Fibroblast of lung (primary cell): ENCODE results near the gene DNAH10. TPM values are rescaled to one million over a fixed set of nuclear protein-coding genes. Genes with fewer than 3 reads are reported as not detected.

Experiments
- DNase-seq, 2 donors: peaks; one replicate each; pipeline versions ENCODE4 v3.0.0 to v3.0.0-alpha.2; 2010; ENCODE audit warnings: low read depth in 2 of 2
- H2AFZ ChIP-seq: 2 replicates; pipeline ENCODE4 v1.5.1; 2012; ENCODE audit warnings: low read length, control low read depth, inconsistent platforms
- H3K27ac ChIP-seq: 2 replicates; pipeline ENCODE4 v1.5.1; 2011; ENCODE audit warnings: low read length, control low read depth; ENCODE audit not compliant: insufficient read depth
- H3K27me3 ChIP-seq: 2 replicates; pipeline ENCODE4 v1.5.1; 2011; ENCODE audit warnings: mild to moderate bottlenecking, low read length; ENCODE audit not compliant: control insufficient read depth, insufficient read depth
- H3K36me3 ChIP-seq: 2 replicates; pipeline ENCODE4 v1.5.1; 2011; ENCODE audit warnings: low read length; ENCODE audit not compliant: control insufficient read depth, insufficient read depth
- H3K4me1 ChIP-seq: 2 replicates; pipeline ENCODE4 v1.5.1; 2011; ENCODE audit warnings: low read length; ENCODE audit not compliant: control insufficient read depth, insufficient read depth; ENCODE audit errors: extremely low read depth
- H3K4me2 ChIP-seq: 2 replicates; pipeline ENCODE4 v1.5.1; 2011; ENCODE audit warnings: low read length, control low read depth; ENCODE audit not compliant: insufficient read depth; ENCODE audit errors: extremely low read depth
- H3K4me3 ChIP-seq, 4 experiments: fragments of 200-600 bp in 1 of 4; sonication (generic) in 1 of 4; replicated peaks in 1 of 4; 2 replicates each; pipeline ENCODE4 v1.5.1; 2011 to 2016; ENCODE audit warnings: low read length in 4 of 4, low read depth in 3 of 4, mild to moderate bottlenecking in 3 of 4, control low read depth in 2 of 4, inconsistent platforms in 1 of 4, mixed read lengths in 1 of 4; ENCODE audit not compliant: insufficient read depth in 1 of 4; ENCODE audit errors: control extremely low read depth in 1 of 4
- H3K79me2 ChIP-seq: 2 replicates; pipeline ENCODE4 v1.5.1; 2012; ENCODE audit warnings: mild to moderate bottlenecking, low read length, inconsistent platforms; ENCODE audit not compliant: control insufficient read depth, insufficient read depth
- H3K9ac ChIP-seq: 2 replicates; pipeline ENCODE4 v1.5.1; 2011; ENCODE audit warnings: mild to moderate bottlenecking, low read length, control low read depth; ENCODE audit not compliant: insufficient read depth
- H3K9me3 ChIP-seq: 2 replicates; pipeline ENCODE4 v1.5.1; 2012; ENCODE audit warnings: low read depth, low read length; ENCODE audit not compliant: control insufficient read depth, insufficient read depth
- H4K20me1 ChIP-seq: 2 replicates; pipeline ENCODE4 v1.5.1; 2011; ENCODE audit warnings: low read length; ENCODE audit not compliant: control insufficient read depth, insufficient read depth; ENCODE audit errors: extremely low read depth
- CTCF ChIP-seq, 2 donors: IDR thresholded peaks in 1 of 2; conservative IDR thresholded peaks in 1 of 2; 1 replicate in 1 of 2; 2 replicates in 1 of 2; pipeline ENCODE4 v1.5.1; 2011 to 2012; ENCODE audit warnings: low read length in 2 of 2, control low read depth in 1 of 2, inconsistent platforms in 1 of 2, low read depth in 1 of 2, mild to moderate bottlenecking in 1 of 2
- EZH2 ChIP-seq: IDR thresholded peaks from 2 replicates; pipeline ENCODE4 v1.5.1; 2012; ENCODE audit warnings: low read length, control low read depth, mild to moderate bottlenecking; ENCODE audit errors: missing control alignments
- polyA plus RNA-seq, 2 donors: library from polyadenylated mRNA; depleted of rRNA in 1 of 2; stranded (reverse) in 1 of 2; unstranded in 1 of 2; fragments of >200 nt; gene quantifications; 2 replicates each; pipeline ENCODE4 v1.2.1, GENCODE V29; 2011 to 2012; ENCODE audit warnings: missing spikeins in 1 of 2
- total RNA-seq: library from RNA; depleted of rRNA; stranded (reverse); fragments of >200 nt; gene quantifications from 2 replicates; pipeline ENCODE4 v1.2.1, GENCODE V29; 2014

DNAH10 gene
- total and polyA plus RNA-seq, 2 donors (not counting 1 experiment from before 2014, with no cell fraction given), result 0.06 to 0.33 TPM

GRCh38 chr12:123879101-123879500 lies 117.0 kb downstream of the DNAH10 start:
- Histone ChIP-seq H3K9me3 (no peaks in the 10 kb centered on the region), H2AFZ (no peak overlapping the region), H3K9ac (no peak overlapping the region), H3K79me2 (no peaks in the 10 kb centered on the region), H3K4me3 (no peak overlapping the region), H4K20me1 (no peaks in the 10 kb centered on the region), H3K4me2 (no peak overlapping the region), H3K27me3 (no peaks in the 10 kb centered on the region), H3K4me1 (no peaks in the 10 kb centered on the region), H3K27ac (no peak overlapping the region), H3K36me3 (no peaks in the 10 kb centered on the region)
- no peak for DNase-seq
- no peak for TF ChIP-seq EZH2
- no peak for TF ChIP-seq CTCF (conservative IDR thresholded peaks at IDR 0.05 in 1 of 2, IDR thresholded peaks at IDR 0.05 in 1 of 2; ENCODE audit: low read depth in 1 of 2, low read length in 2 of 2)

- TF ChIP-seq CTCF (conservative IDR thresholded peaks at IDR 0.05 in 1 of 2, IDR thresholded peaks at IDR 0.05 in 1 of 2; ENCODE audit: low read depth in 1 of 2, low read length in 2 of 2), result no peak
- no peak for TF ChIP-seq EZH2
- no peaks in the 10 kb centered on the region for H3K4me1 ChIP-seq
Observed at GRCh38 chr12:123879691-123880090, 117.6 kb downstream of the DNAH10 start.

GRCh38 chr12:123882161-123882705 lies 120.1 kb downstream of the DNAH10 start:
- TF ChIP-seq EZH2, result no peak
- no peak for TF ChIP-seq CTCF (conservative IDR thresholded peaks at IDR 0.05 in 1 of 2, IDR thresholded peaks at IDR 0.05 in 1 of 2; ENCODE audit: low read depth in 1 of 2, low read length in 2 of 2)
- no peaks in the 10 kb centered on the region for H3K36me3 ChIP-seq
- no peak for DNase-seq
- no peak overlapping the region for H3K9ac ChIP-seq
- H4K20me1 ChIP-seq, result no peaks in the 10 kb centered on the region
- no peaks in the 10 kb centered on the region for H3K27me3 ChIP-seq
- no peak overlapping the region for H3K4me3 ChIP-seq
- no peak overlapping the region for H3K4me2 ChIP-seq
- H3K79me2 ChIP-seq, result no peaks in the 10 kb centered on the region
- H2AFZ ChIP-seq, result no peak overlapping the region
- no peaks in the 10 kb centered on the region for H3K9me3 ChIP-seq
- H3K4me1 ChIP-seq, result no peaks in the 10 kb centered on the region
- H3K27ac ChIP-seq, result no peak overlapping the region

More at GRCh38 chr12:123879691-123880090, 117.6 kb downstream of the DNAH10 start:
- H3K4me2 ChIP-seq, result no peak overlapping the region
- H3K4me3 ChIP-seq, result no peak overlapping the region
- H2AFZ ChIP-seq, result no peak overlapping the region
- H3K27me3 ChIP-seq, result no peaks in the 10 kb centered on the region
- H3K79me2 ChIP-seq, result no peaks in the 10 kb centered on the region
- no peak for DNase-seq
- H3K27ac ChIP-seq, result no peak overlapping the region
- no peaks in the 10 kb centered on the region for H3K36me3 ChIP-seq
- H3K9ac ChIP-seq, result no peak overlapping the region
- H3K9me3 ChIP-seq, result no peaks in the 10 kb centered on the region
- H4K20me1 ChIP-seq, result no peaks in the 10 kb centered on the region
